DOHH2 (cell line): Measurements from ENCODE around the gene ADRA1B.

Experiments used
- CTCF ChIP-seq: fragments of 200-600 bp; sonication (generic); IDR thresholded peaks from one replicate; pipeline ENCODE4 v1.5.1; 2014; ENCODE audit warnings: antibody characterized with exemption, mild to moderate bottlenecking, low read depth, low read length; ENCODE audit not compliant: poor library complexity, severe bottlenecking
- EZH2phosphoT487 ChIP-seq: fragments of 200-600 bp; sonication (generic); IDR thresholded peaks from 2 replicates; pipeline ENCODE4 v1.6.1; 2017; ENCODE audit warnings: borderline replicate concordance, mild to moderate bottlenecking, antibody characterized with exemption, low read length, moderate library complexity, mixed read lengths

DNA sequence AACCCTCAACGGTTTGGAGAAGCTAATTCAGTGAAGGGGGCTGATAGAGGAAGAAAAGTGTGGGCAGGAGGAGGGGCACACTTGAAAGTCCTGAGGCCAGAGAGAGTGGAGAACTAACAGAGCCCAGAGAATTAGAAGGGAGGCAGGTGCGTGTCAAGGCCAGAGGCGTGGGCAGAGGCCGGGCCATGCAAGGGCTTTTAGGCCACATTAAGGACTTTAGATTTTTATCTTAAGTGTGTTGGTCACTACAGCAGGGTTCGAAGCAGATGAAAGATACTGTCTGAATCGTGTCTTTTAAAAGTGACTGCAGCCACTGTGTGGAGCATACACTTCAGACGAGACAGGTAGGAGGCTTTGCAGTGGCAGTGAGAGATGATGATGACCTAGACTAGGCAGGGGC, 6.7 kb downstream of the ADRA1B start:
- TF ChIP-seq EZH2phosphoT487 (no peak), CTCF (no peak)
